NK-92 (cell line): ENCODE results near the gene TENM3.

Experiments used
- DNase-seq: peaks from one replicate; lab custom pipeline; 2025; ENCODE audit not compliant: unreplicated experiment; lab: John Stamatoyannopoulos, UW

Gene TENM3

GRCh38 chr4:182764137-182764536 is 520.9 kb downstream of the TENM3 start:
- no peak for DNase-seq

- no peak for DNase-seq
Measured at GRCh38 chr4:182764642-182765041, 521.4 kb downstream of the TENM3 start.

- no peak for DNase-seq
Measured at GRCh38 chr4:182765987-182766856, 523.0 kb downstream of the TENM3 start.

- DNase-seq: no peak
Measured at GRCh38 chr4:182766857-182767250, 523.7 kb downstream of the TENM3 start.

GRCh38 chr4:182768838-182769237 is 525.6 kb downstream of the TENM3 start:
- no peak for DNase-seq

GRCh38 chr4:182770259-182770995 is 527.2 kb downstream of the TENM3 start:
- DNase-seq: no peak

GRCh38 chr4:182770996-182771514 is 527.9 kb downstream of the TENM3 start:
- no peak for DNase-seq

DNA sequence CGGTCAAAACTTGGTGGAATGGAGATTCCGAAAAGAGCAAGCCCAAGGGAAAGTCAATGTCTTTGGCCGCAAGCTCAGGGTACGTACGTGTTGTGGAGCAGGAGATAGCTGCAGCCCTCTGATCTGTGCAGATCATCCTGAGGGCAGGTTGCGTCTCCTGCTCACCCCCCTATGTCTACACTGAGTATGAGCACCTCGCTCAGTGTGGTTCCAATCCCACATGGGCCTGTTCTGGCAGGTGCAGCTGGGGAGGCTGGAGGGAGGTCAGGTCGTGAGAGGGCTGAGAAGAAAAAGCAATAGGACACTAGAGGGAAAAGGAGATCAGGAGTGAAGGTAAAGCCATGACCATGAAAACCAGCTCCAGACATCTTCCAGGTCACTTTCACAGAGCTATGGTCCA is 531.9 kb downstream of the TENM3 start:
- no peak for DNase-seq

DNA sequence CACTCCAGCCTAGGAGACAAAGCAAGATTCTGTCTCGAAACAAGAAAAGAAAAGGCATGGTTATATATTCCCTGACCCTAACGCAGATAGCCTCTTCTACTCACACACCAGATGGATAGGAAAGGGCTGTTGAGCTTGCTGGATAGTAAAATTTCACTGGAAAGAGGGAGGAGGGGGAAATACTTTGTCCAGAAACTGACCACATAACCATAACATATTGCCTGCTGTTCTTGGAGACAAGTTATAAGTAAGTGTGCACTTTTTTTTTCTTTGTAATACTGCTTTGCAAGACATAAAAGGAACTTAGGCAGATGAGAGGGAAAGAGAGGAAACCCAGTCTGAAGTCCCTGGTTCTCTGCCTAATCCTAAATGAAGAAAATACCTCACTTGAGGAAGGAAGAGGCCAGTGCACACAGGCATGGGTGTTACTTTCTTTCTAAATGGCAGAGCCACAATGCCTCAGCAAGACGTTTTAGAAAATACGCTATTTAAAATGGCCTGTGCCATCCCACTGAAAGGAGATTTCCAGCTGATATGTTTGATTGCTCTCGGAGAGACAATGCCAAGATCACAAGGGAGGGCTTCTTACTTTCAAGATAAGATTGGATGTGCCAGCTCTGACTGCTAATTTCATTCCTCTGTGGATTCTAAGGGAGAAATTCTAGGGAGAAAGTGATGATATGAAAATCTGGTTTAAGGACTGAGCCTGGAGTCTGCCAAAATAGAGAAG is 533.3 kb downstream of the TENM3 start:
- DNase-seq: no peak

DNA sequence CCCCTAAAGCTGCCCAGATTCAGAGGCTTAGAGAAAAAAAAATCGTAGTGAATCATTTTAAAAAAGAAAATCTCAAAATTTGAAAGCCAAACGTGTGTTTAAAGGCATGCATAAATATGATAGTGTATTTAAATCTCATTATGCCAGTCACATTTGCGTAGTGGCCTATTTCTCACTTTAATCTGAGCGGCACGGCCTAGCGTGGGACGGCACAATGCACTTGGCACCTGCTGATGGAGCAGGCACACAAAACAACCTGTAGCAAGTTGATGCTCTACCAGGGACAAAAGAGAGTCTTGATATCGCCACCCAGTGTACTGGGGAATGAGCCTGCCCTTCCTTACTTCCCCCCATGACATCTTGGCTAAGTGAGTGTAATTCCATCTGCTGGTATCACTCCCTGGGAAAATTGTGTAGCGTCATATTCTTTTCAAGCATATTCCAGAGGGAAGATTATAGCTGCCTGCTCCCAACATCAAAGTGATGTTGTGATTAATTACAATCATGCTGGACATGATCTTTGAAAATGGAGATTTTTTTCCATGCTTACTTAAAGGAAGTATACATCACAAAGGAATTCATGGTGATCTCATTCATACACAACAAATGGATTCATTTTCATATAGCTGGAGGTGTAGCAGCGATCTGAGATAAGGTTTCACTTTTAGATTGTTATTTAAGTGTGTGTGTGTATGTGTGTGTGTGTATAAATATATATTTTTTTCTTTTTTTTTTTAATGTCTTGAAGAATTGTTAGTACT is 535.2 kb downstream of the TENM3 start:
- no peak for DNase-seq

GRCh38 chr4:182786991-182787390 is 543.8 kb downstream of the TENM3 start:
- no peak for DNase-seq

GRCh38 chr4:182788201-182788600 is 545.0 kb downstream of the TENM3 start:
- no peak for DNase-seq

- DNase-seq: no peak
Measured at GRCh38 chr4:182789529-182789928, 546.3 kb downstream of the TENM3 start.

DNA sequence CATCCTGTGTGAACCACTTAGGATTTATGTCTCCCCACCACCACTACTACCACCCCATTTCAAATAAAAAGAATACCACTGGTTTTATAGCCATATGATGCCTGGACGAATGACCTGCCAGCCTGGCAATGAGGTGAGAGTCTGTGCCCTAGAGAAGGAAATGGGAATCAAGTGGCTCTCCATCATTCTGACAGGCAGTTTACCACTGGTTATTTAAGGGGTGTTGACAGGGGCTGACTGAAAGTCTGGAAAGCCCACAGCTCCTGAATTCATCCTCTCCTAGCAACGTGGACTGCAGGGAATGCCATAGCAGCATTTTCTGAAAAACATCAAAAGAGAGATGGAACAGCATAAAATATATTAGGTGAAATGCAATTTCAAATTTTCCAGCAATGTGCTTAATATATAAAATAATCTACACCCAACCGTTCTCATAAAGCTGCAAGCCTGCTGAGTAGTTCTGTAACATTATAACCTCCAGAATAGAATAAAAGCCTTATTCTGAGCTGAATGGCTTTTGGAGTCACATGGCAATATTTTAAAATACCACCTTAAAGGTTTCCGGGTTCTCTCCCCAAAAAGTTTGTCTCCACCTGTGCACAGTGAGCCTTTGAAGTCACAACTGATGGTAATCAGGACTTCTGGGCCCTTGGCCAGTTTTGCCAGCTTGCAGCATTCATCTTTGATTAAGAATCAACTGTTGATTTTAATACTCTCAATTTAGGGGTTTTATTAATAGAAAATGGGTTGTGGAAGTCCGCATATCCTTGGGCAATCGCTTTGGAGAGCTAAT is 552.4 kb downstream of the TENM3 start:
- DNase-seq: no peak

GRCh38 chr4:182799515-182800215 is 556.5 kb downstream of the TENM3 start:
- DNase-seq: no peak

DNA sequence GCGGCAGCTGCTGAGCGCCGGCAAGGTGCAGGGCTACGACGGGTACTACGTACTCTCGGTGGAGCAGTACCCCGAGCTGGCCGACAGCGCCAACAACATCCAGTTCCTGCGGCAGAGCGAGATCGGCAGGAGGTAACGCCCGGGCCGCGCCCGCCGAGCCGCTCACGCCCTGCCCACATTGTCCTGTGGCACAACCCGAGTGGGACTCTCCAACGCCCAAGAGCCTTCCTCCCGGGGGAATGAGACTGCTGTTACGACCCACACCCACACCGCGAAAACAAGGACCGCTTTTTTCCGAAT is 557.0 kb downstream of the TENM3 start:
- DNase-seq: no peak

DNA sequence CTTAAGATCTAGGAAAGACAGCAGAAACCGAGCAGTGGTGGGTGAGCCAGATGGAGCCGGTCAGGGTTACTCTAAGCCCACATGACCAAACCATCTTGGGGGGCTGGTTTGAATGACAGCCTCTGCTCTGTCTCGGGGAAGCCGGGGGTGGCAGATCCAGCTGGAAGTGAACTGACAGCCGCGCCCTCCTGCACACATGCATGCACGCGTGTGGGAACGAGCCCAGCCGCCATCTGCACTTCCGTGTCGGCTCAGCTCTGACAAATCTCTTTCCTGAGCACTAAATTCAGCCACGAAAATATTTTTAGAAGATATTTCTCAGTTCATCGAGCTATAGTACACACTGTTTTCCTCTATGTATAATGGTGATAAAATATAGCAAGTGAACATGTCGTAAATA is 558.4 kb downstream of the TENM3 start:
- no peak for DNase-seq

GRCh38 chr4:182802621-182803020 is 559.4 kb downstream of the TENM3 start:
- DNase-seq: no peak

DNA sequence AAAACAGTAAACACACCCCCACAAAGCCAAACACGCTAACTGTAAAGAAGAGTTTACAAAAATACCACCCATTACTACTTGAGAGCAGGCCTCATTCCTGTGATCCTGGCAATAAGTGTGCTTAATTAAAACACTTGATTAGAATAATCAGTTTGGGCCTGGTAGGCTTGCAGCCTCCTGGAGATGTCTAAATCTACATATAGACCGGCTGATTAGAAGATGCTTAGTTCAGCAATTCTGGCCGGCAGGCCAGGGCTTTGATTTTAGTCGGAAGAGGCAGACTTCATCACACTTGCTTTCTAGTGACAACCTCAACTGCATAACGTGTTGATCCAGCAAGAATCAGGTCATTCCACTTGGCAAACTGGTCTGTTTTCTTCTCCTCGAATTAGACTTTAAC is 560.0 kb downstream of the TENM3 start:
- DNase-seq: no peak

DNA sequence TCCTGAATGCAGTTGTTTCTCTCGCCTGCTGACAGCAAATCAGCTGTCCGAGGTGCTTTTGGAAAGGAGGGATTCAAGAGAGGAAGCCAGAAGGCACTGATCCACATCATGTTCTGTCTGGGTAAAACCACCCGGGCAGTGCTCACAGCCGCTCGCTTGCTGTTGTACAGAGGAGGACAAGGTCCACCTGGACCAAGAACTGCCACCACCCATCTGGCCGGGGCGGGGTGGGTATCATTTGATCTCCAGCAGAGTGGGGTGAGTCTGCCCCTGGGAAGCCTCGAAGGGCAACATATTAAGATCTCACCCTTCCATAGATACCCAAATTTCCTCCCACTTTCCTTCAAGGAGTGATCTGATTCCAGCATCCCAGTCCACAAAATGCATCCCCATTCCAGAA is 560.9 kb downstream of the TENM3 start:
- DNase-seq: no peak
